ENCODE data around the gene RHBDL3. TPM values are rescaled to one million over a fixed set of nuclear protein-coding genes. Genes with fewer than 3 reads are reported as not detected.

Gene RHBDL3
- total RNA-seq, 1 experiment from 2014 or later, result not detected

DNA sequence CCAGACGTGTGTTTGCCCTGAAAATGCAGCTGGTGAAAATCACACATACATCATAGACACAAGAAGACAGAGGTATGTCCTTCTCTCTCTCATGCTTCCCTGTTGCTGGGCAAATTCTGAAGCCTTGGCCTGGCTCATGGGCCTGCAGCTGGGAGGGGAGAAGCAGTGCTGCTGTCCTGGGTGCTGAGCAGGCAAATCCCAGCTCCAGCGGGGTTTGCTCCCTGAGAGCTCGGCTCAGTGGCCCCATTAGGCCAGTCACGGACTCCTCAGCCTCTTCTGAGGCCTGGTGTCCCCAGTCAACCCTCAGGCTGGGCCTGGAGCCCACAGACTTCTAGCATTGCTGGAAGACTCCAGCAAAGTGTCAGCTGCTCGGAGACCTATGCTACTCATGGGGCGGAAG is 11.7 kb downstream of the RHBDL3 start:
- CTCF ChIA-PET, result no interaction called here
- Histone ChIP-seq H3K4me3 (no peak overlapping the region), H3K9me3 (ENCODE audit: insufficient read depth, low read depth) (no peaks in the 10 kb centered on the region), H3K27me3 (ENCODE audit: insufficient read depth, low read depth) (no peaks in the 10 kb centered on the region), H3K27ac (no peak overlapping the region), H4K20me1 (ENCODE audit: insufficient read depth) (no peaks in the 10 kb centered on the region), H2AFZ (no peak overlapping the region), H3K9me2 (ENCODE audit: insufficient read depth) (no peaks in the 10 kb centered on the region), H3K36me3 (ENCODE audit: low read depth) (no peaks in the 10 kb centered on the region), H3K4me1 (replicated peaks; ENCODE audit: insufficient read depth) (no peaks in the 10 kb centered on the region), H3K79me2 (ENCODE audit: low read depth) (no peaks in the 10 kb centered on the region), H3K4me2 (no peak overlapping the region), H3F3A (ENCODE audit: insufficient read depth, low read depth) (no peaks in the 10 kb centered on the region)
- TF ChIP-seq, protein P1, sequence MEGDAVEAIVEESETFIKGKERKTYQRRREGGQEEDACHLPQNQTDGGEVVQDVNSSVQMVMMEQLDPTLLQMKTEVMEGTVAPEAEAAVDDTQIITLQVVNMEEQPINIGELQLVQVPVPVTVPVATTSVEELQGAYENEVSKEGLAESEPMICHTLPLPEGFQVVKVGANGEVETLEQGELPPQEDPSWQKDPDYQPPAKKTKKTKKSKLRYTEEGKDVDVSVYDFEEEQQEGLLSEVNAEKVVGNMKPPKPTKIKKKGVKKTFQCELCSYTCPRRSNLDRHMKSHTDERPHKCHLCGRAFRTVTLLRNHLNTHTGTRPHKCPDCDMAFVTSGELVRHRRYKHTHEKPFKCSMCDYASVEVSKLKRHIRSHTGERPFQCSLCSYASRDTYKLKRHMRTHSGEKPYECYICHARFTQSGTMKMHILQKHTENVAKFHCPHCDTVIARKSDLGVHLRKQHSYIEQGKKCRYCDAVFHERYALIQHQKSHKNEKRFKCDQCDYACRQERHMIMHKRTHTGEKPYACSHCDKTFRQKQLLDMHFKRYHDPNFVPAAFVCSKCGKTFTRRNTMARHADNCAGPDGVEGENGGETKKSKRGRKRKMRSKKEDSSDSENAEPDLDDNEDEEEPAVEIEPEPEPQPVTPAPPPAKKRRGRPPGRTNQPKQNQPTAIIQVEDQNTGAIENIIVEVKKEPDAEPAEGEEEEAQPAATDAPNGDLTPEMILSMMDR (conservative IDR thresholded peaks at IDR 0.05), result no peak
- no peak for TF ChIP-seq EZH2 (IDR thresholded peaks at IDR 0.05; ENCODE audit: low read depth)
- intact Hi-C loops (cut with micrococcal nuclease; ENCODE audit: unreplicated experiment), result no loop called here
- POLR2A ChIA-PET (ENCODE audit: unreplicated experiment), result no interaction called here
- no peak for DNase-seq
- no TSS peak for BruUV-seq (replicated peaks)

DNA sequence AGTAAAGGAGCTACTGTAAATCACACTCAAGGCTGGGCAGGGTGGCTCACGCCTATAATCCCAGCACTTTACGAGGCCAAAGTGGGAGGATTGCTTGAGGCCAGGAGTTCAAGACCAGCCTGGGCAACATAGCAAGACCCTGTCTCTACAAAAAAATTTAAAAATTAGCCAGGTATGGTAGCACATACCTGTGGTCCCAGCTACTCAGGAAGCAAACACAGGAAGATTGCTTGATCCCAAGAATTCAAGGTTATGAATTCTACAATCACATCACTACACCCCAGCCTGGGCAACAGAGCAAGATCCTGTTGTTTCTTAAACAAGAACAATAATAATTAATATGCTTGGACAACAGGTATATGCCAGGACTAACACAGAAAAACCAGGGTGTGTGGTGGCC is 13.2 kb downstream of the RHBDL3 start:
- no peaks in the 10 kb centered on the region for H3F3A ChIP-seq (ENCODE audit: insufficient read depth, low read depth)
- no TSS peak for BruUV-seq (replicated peaks)
- no peaks in the 10 kb centered on the region for H3K27me3 ChIP-seq (ENCODE audit: insufficient read depth, low read depth)
- no peaks in the 10 kb centered on the region for H3K9me3 ChIP-seq (ENCODE audit: insufficient read depth, low read depth)
- no peak overlapping the region for H3K4me2 ChIP-seq
- H4K20me1 ChIP-seq (ENCODE audit: insufficient read depth), result no peaks in the 10 kb centered on the region
- no peaks in the 10 kb centered on the region for H3K9me2 ChIP-seq (ENCODE audit: insufficient read depth)
- no peak overlapping the region for H3K27ac ChIP-seq
- H3K79me2 ChIP-seq (ENCODE audit: low read depth), result no peaks in the 10 kb centered on the region
- intact Hi-C loops (cut with micrococcal nuclease; ENCODE audit: unreplicated experiment), result no loop called here
- no peak for DNase-seq
- H2AFZ ChIP-seq, result no peak overlapping the region
- H3K4me1 ChIP-seq (replicated peaks; ENCODE audit: insufficient read depth), result no peaks in the 10 kb centered on the region
- no peaks in the 10 kb centered on the region for H3K36me3 ChIP-seq (ENCODE audit: low read depth)
- TF ChIP-seq, protein P1 (conservative IDR thresholded peaks at IDR 0.05), result no peak
- no peak for TF ChIP-seq EZH2 (IDR thresholded peaks at IDR 0.05; ENCODE audit: low read depth)
- no peak overlapping the region for H3K4me3 ChIP-seq
- CTCF ChIA-PET, result no interaction called here
- POLR2A ChIA-PET (ENCODE audit: unreplicated experiment), result no interaction called here

DNA sequence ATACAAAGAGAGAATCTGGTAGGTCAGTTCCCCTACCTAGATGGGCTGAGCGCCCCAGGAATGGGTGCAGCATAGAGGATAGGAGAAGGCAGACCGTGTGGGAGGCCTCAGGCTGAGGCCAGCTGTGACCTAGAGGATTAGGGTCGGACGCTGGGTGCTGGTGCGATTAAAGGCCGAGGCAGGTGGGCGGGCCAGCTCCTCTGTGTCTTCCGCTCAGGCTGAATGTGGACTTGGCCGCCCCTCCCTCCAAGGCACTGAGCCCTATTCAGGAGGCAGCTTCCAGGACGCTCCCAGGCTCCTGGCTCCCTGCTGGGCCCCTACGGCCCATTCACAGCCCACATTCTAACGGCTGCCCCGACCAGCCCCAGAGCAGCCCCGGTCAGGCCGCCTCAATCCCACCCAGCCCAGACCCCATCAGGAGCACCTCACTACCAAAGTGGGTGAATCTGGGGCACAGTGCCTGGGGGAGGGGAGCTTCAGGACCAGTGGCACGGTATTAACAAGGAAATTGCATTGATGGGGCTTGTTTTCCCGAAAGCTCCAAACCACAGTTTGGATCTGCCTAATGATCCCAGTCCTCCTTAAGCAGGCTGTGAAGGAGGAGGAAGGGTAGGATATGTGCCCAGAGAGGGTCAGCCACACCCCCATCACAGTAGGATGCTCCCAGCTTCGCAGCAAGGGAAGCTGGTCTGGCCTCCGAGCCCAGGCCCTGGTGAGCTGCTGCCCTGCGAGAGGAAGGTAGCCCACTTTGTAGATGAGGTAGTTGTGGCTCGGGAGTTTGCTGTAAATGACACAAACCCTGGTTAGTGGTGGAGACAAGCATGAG is 14.5 kb downstream of the RHBDL3 start:
- Histone ChIP-seq H3K4me2 (no peak overlapping the region), H3K27me3 (ENCODE audit: insufficient read depth, low read depth) (no peaks in the 10 kb centered on the region), H3K27ac (no peak overlapping the region), H3K4me3 (no peak overlapping the region), H3K79me2 (ENCODE audit: low read depth) (no peaks in the 10 kb centered on the region), H3K9me3 (ENCODE audit: insufficient read depth, low read depth) (no peaks in the 10 kb centered on the region), H3K36me3 (ENCODE audit: low read depth) (no peaks in the 10 kb centered on the region), H3K4me1 (replicated peaks; ENCODE audit: insufficient read depth) (no peaks in the 10 kb centered on the region), H2AFZ (no peak overlapping the region), H3F3A (ENCODE audit: insufficient read depth, low read depth) (no peaks in the 10 kb centered on the region), H4K20me1 (ENCODE audit: insufficient read depth) (no peaks in the 10 kb centered on the region), H3K9me2 (ENCODE audit: insufficient read depth) (no peaks in the 10 kb centered on the region)
- TF ChIP-seq EZH2 (IDR thresholded peaks at IDR 0.05; ENCODE audit: low read depth), result no peak
- TF ChIP-seq, protein P1 (conservative IDR thresholded peaks at IDR 0.05), result no peak
- no peak for DNase-seq
- ChIA-PET CTCF (no interaction called here), POLR2A (ENCODE audit: unreplicated experiment) (no interaction called here)
- intact Hi-C loops (cut with micrococcal nuclease; ENCODE audit: unreplicated experiment), result no loop called here
- no TSS peak for BruUV-seq (replicated peaks)

Data from PC-9 (cell line).